Stomach (tissue), 4 donors: Measurements from ENCODE around the gene SMURF1.

Experiments used
- CTCF ChIP-seq, 7 experiments: fragments of 450-650 bp in 4 of 7; fragments of 200-600 bp in 3 of 7; sonication (generic) in 3 of 7; IDR thresholded peaks; one replicate each; pipeline ENCODE4 v1.5.1; 2016 to 2019; ENCODE audit warnings: antibody characterized with exemption in 7 of 7, control low read depth in 2 of 7, mild to moderate bottlenecking in 1 of 7
- EP300 ChIP-seq: sonication (generic); formaldehyde crosslinking; IDR thresholded peaks from one replicate; pipeline ENCODE4 v1.6.1; 2017; ENCODE audit warnings: antibody characterized with exemption
- POLR2A ChIP-seq, 4 donors: fragments of 450-650 bp; IDR thresholded peaks; one replicate each; pipeline ENCODE4 v1.6.1; 2016; ENCODE audit warnings: antibody characterized with exemption in 4 of 4, control low read depth in 2 of 4, mild to moderate bottlenecking in 1 of 4, moderate library complexity in 1 of 4
- POLR2AphosphoS5 ChIP-seq, 3 donors: sonication (generic); formaldehyde crosslinking; IDR thresholded peaks; one replicate each; pipeline ENCODE4 v1.6.1; 2016; ENCODE audit warnings: antibody characterized with exemption in 3 of 3

- TF ChIP-seq CTCF (IDR thresholded peaks at IDR 0.05) (no peak), EP300 (no peak), POLR2A (IDR thresholded peaks at IDR 0.05) (no peak), POLR2AphosphoS5 (IDR thresholded peaks at IDR 0.05) (no peak)
These were observed 111.0 kb downstream of the SMURF1 start for GRCh38 chr7:99032928-99033327.
